ENCODE measurements around the gene HOXB2. TPM values are rescaled to one million over a fixed set of nuclear protein-coding genes. Genes with fewer than 3 reads are reported as not detected.

Gene HOXB2
- total RNA-seq, 2 experiments from 2014 or later: 7.4 to 7.7 TPM

DNA sequence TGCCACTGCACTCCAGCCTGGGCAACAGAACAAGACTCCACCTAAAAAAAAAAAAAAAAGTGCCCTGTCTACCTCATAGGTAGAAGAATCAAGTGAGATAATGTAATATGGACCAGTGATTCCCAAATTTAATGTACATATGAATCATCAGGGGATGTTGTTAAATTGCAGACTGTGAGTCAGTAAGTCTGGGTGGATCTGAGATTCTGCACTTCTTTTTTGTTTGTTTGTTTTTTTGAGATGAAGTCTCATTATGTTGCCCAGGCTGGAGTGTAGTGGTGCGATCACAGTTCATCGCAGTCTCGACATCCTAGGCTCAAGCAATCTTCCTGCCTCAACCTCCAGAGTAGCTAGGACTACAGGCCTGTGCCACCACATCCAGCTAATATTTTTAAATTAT, 45.7 kb downstream of the HOXB2 start:
- Mint-ChIP-seq H3K9me3 (no peaks in the 10 kb centered on the region), H3K27me3 (peaks cover 48% of the 10 kb centered on the region), H3K36me3 (no peaks in the 10 kb centered on the region), H3K27ac (no peak overlapping the region), H3K4me3 (no peak overlapping the region), H3K4me1 (no peaks in the 10 kb centered on the region)
- no peak for DNase-seq

GRCh38 chr17:48498164-48498850, 46.6 kb downstream of the HOXB2 start:
- H3K9me3 Mint-ChIP-seq: no peaks in the 10 kb centered on the region
- no peak overlapping the region for H3K27ac Mint-ChIP-seq
- DNase-seq: no peak
- peaks cover 49% of the 10 kb centered on the region for H3K27me3 Mint-ChIP-seq
- H3K4me1 Mint-ChIP-seq: no peaks in the 10 kb centered on the region
- no peaks in the 10 kb centered on the region for H3K36me3 Mint-ChIP-seq
- H3K4me3 Mint-ChIP-seq: no peak overlapping the region

DNA sequence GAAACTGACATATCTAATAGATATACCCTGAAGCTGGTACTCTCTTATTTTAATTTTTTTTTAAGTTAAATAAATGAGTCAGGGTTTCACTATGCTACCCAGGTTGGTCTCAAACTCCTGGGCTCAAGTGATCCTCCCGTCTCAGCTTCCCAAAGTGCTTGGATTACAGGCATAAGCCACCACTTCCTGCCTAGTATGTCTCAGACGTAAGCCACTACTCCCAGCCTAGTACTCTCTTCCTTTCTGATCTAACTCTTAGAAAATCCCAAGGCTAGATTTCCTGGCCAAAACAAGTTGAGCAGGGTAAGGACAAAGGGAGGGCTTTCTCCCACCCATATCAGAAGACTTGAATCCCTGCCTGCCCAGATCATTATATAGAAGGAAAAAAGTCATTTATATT, 47.8 kb downstream of the HOXB2 start:
- Mint-ChIP-seq H3K9me3 (no peaks in the 10 kb centered on the region), H3K27me3 (peaks cover 45% of the 10 kb centered on the region), H3K36me3 (no peaks in the 10 kb centered on the region), H3K4me1 (peaks cover 2% of the 10 kb centered on the region), H3K27ac (no peak overlapping the region), H3K4me3 (no peak overlapping the region)
- no peak for DNase-seq

GRCh38 chr17:48494335-48494734, 50.6 kb downstream of the HOXB2 start:
- no peak for DNase-seq
- no peak overlapping the region for H3K27ac Mint-ChIP-seq
- H3K27me3 Mint-ChIP-seq: peaks cover 49% of the 10 kb centered on the region
- no peaks in the 10 kb centered on the region for H3K9me3 Mint-ChIP-seq
- H3K36me3 Mint-ChIP-seq: no peaks in the 10 kb centered on the region
- H3K4me3 Mint-ChIP-seq: no peak overlapping the region
- peaks cover 14% of the 10 kb centered on the region for H3K4me1 Mint-ChIP-seq

Other genes with a start within 250 kb of the HOXB2 start
- 10 to 100 TPM; 54.2 to 55.4 TPM for gene SKAP1, start 114.9 kb downstream of the HOXB2 start, total RNA-seq
- gene HOXB1, start 14.1 kb downstream of the HOXB2 start, total RNA-seq: not detected
- gene HOXB4, start 33.2 kb upstream of the HOXB2 start, total RNA-seq: 1 to 10 TPM; 1.3 to 1.9 TPM
- 1 to 10 TPM; 1.4 to 2.0 TPM for gene HOXB3, start 45.1 kb upstream of the HOXB2 start, total RNA-seq
- gene HOXB5, start 48.7 kb upstream of the HOXB2 start, total RNA-seq: not detected
- gene HOXB6, start 59.9 kb upstream of the HOXB2 start, total RNA-seq: not detected
- 1 to 10 TPM in 1 of 2 experiments, under 1 TPM in 1; 0.62 to 1.4 TPM for gene HOXB7, start 65.9 kb upstream of the HOXB2 start, total RNA-seq
- gene HOXB8, start 70.2 kb upstream of the HOXB2 start, total RNA-seq: not detected
- 1 to 10 TPM; 3.4 to 4.0 TPM for gene HOXB9, start 81.2 kb upstream of the HOXB2 start, total RNA-seq
- gene PRAC1, start 177.4 kb upstream of the HOXB2 start, total RNA-seq: not detected
- gene PRAC2, start 178.1 kb upstream of the HOXB2 start, total RNA-seq: not detected
- gene HOXB13, start 183.6 kb upstream of the HOXB2 start, total RNA-seq: not detected